ENCODE data around the gene OLFML2B. TPM values are rescaled to one million over a fixed set of nuclear protein-coding genes. Genes with fewer than 3 reads are reported as not detected.

OLFML2B gene
- total RNA-seq, 1 experiment from 2014 or later = not detected

DNA sequence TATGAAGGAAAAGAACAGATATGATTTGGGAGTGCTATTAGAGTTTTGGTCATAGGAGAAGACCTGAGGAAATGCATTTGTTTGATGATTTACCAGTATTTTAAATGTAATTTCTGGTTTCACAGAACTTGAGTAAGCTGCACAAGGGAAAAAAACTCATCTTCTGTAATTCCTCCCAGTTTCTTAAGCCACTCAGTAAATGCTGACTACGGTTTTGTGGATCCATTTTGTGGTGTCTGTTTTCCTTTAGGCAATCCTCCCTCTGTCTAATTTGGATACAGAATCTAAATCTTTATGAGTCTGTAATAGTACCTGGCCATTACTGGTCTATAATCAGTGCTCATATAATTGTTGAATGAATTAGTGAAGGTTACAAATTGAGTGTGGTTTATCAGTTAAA is 72.0 kb downstream of the OLFML2B start:
- POLR2A ChIA-PET (ENCODE audit: unreplicated experiment) = no interaction called here
- H3K9me2 ChIP-seq (ENCODE audit: insufficient read depth) = no peaks in the 10 kb centered on the region
- no peak overlapping the region for H2AFZ ChIP-seq
- no peaks in the 10 kb centered on the region for H3K79me2 ChIP-seq (ENCODE audit: low read depth)
- no peaks in the 10 kb centered on the region for H3K9me3 ChIP-seq (ENCODE audit: insufficient read depth, low read depth)
- DNase-seq = no peak
- H3F3A ChIP-seq (ENCODE audit: insufficient read depth, low read depth) = no peaks in the 10 kb centered on the region
- no peaks in the 10 kb centered on the region for H4K20me1 ChIP-seq (ENCODE audit: insufficient read depth)
- intact Hi-C loops (cut with micrococcal nuclease; ENCODE audit: unreplicated experiment) = no loop called here
- H3K27me3 ChIP-seq (ENCODE audit: insufficient read depth, low read depth) = no peaks in the 10 kb centered on the region
- H3K4me2 ChIP-seq = no peak overlapping the region
- H3K4me1 ChIP-seq (replicated peaks; ENCODE audit: insufficient read depth) = no peaks in the 10 kb centered on the region
- no peak overlapping the region for H3K4me3 ChIP-seq
- no peaks in the 10 kb centered on the region for H3K36me3 ChIP-seq (ENCODE audit: low read depth)
- CTCF ChIA-PET = no interaction called here
- no TSS peak for BruUV-seq (replicated peaks)
- TF ChIP-seq, protein P1, sequence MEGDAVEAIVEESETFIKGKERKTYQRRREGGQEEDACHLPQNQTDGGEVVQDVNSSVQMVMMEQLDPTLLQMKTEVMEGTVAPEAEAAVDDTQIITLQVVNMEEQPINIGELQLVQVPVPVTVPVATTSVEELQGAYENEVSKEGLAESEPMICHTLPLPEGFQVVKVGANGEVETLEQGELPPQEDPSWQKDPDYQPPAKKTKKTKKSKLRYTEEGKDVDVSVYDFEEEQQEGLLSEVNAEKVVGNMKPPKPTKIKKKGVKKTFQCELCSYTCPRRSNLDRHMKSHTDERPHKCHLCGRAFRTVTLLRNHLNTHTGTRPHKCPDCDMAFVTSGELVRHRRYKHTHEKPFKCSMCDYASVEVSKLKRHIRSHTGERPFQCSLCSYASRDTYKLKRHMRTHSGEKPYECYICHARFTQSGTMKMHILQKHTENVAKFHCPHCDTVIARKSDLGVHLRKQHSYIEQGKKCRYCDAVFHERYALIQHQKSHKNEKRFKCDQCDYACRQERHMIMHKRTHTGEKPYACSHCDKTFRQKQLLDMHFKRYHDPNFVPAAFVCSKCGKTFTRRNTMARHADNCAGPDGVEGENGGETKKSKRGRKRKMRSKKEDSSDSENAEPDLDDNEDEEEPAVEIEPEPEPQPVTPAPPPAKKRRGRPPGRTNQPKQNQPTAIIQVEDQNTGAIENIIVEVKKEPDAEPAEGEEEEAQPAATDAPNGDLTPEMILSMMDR (conservative IDR thresholded peaks at IDR 0.05) = no peak
- TF ChIP-seq EZH2 (IDR thresholded peaks at IDR 0.05; ENCODE audit: low read depth) = no peak
- no peak overlapping the region for H3K27ac ChIP-seq

DNA sequence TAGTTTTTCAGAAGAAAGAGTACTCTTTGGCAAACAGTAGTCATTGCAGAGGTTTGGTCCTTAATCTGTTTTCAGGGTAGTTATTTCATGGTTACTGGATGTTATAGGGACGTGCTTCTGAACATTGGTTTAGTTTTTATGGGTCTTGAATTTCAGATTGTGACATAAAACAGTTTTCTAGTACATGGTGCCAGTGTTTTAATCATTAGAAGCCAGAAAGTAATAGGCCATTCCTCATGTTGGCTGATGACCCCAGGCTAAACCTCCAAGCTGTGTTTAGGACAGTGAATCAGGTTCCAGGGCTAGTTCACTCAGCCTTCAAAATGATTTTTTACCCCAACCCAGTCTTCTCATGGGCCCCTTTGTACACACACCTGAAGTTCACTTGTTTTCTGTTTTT is 73.3 kb downstream of the OLFML2B start:
- BruUV-seq (replicated peaks) = no TSS peak
- Histone ChIP-seq H3K4me2 (no peak overlapping the region), H2AFZ (no peak overlapping the region), H3K4me3 (no peak overlapping the region), H3K79me2 (ENCODE audit: low read depth) (no peaks in the 10 kb centered on the region), H4K20me1 (ENCODE audit: insufficient read depth) (no peaks in the 10 kb centered on the region), H3K27me3 (ENCODE audit: insufficient read depth, low read depth) (no peaks in the 10 kb centered on the region), H3K4me1 (replicated peaks; ENCODE audit: insufficient read depth) (no peaks in the 10 kb centered on the region), H3K9me3 (ENCODE audit: insufficient read depth, low read depth) (no peaks in the 10 kb centered on the region), H3F3A (ENCODE audit: insufficient read depth, low read depth) (no peaks in the 10 kb centered on the region), H3K9me2 (ENCODE audit: insufficient read depth) (no peaks in the 10 kb centered on the region), H3K36me3 (ENCODE audit: low read depth) (no peaks in the 10 kb centered on the region), H3K27ac (no peak overlapping the region)
- intact Hi-C loops (cut with micrococcal nuclease; ENCODE audit: unreplicated experiment) = no loop called here
- ChIA-PET CTCF (no interaction called here), POLR2A (ENCODE audit: unreplicated experiment) (no interaction called here)
- no peak for DNase-seq
- TF ChIP-seq EZH2 (IDR thresholded peaks at IDR 0.05; ENCODE audit: low read depth) = no peak
- TF ChIP-seq, protein P1 (conservative IDR thresholded peaks at IDR 0.05) = no peak

DNA sequence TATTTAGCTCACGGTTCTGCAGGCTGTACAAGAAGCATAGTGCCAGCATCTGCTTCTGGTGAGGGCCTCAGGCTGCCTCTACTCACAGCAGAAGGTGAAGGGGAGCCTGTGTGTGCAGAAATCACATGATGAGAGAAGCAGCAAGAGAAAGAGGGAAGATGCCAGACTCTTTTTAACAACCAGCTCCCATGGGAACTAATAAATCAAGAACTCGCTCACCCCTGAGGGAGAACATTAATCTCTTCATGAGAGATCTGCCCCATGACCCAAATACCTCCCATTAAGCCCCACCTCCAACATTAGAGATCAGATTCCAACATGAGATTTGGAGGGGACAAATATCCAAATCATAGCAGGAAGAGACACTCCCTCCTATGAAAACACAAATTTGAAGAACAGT is 74.1 kb downstream of the OLFML2B start:
- H3K4me2 ChIP-seq = no peak overlapping the region
- CTCF ChIA-PET = no interaction called here

More for the DNA sequence above, 74.1 kb downstream of the OLFML2B start:
- no peak overlapping the region for H3K27ac ChIP-seq
- H3K4me1 ChIP-seq (replicated peaks; ENCODE audit: insufficient read depth) = no peaks in the 10 kb centered on the region
- no peaks in the 10 kb centered on the region for H3K27me3 ChIP-seq (ENCODE audit: insufficient read depth, low read depth)
- no peak overlapping the region for H3K4me3 ChIP-seq
- no peaks in the 10 kb centered on the region for H3F3A ChIP-seq (ENCODE audit: insufficient read depth, low read depth)
- POLR2A ChIA-PET (ENCODE audit: unreplicated experiment) = no interaction called here
- no peak for TF ChIP-seq EZH2 (IDR thresholded peaks at IDR 0.05; ENCODE audit: low read depth)
- TF ChIP-seq, protein P1 (conservative IDR thresholded peaks at IDR 0.05) = no peak
- no peaks in the 10 kb centered on the region for H3K36me3 ChIP-seq (ENCODE audit: low read depth)
- no peaks in the 10 kb centered on the region for H3K79me2 ChIP-seq (ENCODE audit: low read depth)
- no TSS peak for BruUV-seq (replicated peaks)
- no peaks in the 10 kb centered on the region for H3K9me2 ChIP-seq (ENCODE audit: insufficient read depth)
- no peaks in the 10 kb centered on the region for H4K20me1 ChIP-seq (ENCODE audit: insufficient read depth)
- no peaks in the 10 kb centered on the region for H3K9me3 ChIP-seq (ENCODE audit: insufficient read depth, low read depth)
- DNase-seq = no peak
- intact Hi-C loops (cut with micrococcal nuclease; ENCODE audit: unreplicated experiment) = no loop called here
- H2AFZ ChIP-seq = no peak overlapping the region

Data from PC-9 (cell line).